HG02763 (cell line): ENCODE measurements around the gene NOC2L.
"Not testable (repeated sequence)": the region's sequence is repeated elsewhere in the genome, so short reads cannot be mapped to it uniquely, and the experiment has no call there.

Source experiments
- ATAC-seq: cut with Tn5 transposase; IDR thresholded peaks from one replicate; pipeline ENCODE4 v1.9.1; 2021; ENCODE audit warnings: mild to moderate bottlenecking, moderate library complexity; ENCODE audit not compliant: unreplicated experiment

The NOC2L gene

DNA sequence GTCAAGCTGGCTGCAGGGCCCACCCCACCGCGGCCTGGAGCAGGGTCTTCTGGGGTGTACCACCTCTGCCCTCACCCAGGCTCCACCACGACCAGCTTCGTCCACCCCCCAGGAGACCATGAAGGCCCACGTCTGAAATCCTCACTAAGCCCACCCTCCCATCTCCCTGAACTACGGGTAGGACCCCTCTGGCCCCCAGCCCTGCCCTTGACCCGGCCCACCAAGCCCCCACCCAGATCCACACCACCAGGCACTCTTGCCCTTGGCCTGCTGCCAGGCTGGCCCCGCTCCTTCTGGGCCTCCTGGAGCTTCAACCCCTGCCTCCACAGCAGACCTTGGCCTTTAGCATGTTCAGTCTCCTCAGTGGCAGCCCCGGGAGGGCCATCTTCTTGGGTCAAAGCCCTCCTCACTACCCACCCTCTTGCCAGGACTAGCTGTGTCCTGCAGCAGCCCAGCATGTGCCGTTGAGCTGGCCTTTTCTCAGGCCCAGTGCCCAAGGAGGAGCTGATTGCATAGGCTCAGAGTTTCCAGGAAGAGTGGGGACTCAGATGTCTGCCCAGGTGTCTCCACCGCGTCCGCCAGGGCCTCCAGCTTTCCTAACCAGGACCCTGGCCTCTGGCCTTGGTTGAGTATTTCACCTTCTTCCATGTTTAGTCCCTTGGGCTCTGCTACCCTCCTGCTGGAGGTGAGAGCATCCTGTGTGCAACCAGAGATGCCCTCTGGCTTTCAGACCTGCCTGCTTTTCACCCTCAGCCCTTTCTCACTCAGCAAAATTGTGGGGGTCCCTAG, 53.1 kb downstream of the NOC2L start:
- no peak for ATAC-seq

- no peak for ATAC-seq
These were observed 53.8 kb downstream of the NOC2L start for GRCh38 chr1:905071-905749.

DNA sequence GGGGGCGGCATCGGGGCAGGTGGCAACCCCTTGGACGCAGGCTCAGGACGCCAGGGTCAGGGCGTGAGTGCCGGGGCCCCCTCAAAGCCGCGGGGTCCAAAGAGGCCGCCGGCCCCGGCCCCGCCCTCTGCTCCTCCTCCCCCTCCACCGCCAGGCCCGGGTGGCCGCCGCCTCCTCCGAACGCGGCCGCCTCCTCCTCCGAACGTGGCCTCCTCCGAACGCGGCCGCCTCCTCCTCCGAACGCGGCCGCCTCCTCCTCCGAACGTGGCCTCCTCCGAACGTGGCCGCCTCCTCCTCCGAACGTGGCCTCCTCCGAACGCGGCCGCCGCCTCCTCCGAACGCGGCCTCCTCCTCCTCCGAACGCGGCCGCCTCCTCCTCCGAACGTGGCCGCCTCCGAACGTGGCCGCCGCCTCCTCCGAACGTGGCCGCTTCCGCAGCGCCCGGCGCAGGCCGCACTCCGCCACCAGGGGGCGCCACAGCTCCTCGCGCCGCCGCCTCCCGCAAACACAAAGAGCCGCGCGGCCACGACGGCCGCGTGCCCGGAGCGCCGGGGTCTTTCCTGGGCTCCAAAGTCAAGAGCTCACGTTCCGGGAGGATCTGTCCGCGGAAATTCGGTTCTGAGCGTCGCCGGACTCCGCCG, 54.6 kb downstream of the NOC2L start:
- ATAC-seq = peak; percentile 61

- ATAC-seq = no peak
These were observed 55.3 kb downstream of the NOC2L start for GRCh38 chr1:903721-904271.

DNA sequence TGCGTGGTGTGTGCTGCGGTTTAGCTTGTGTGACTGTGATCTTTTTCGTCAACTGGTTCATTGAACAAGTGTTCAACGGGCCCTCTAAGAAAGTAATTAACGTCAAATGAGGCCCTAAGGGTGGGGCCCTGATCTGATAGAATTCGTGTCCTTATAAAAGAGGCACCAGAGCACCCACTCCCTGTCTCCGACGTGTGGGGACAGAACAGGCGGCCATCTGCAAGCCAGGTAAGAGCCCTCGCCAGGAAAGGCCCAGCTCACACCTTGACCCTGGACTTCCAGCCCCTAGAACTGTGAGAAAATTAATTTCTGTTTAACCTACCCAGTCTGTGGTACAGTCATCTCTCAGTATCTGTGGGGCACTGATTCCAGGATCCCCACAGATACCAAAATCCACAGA, 55.8 kb downstream of the NOC2L start:
- no peak for ATAC-seq

- no peak for ATAC-seq
These were observed 56.3 kb downstream of the NOC2L start for GRCh38 chr1:902802-903201.

DNA sequence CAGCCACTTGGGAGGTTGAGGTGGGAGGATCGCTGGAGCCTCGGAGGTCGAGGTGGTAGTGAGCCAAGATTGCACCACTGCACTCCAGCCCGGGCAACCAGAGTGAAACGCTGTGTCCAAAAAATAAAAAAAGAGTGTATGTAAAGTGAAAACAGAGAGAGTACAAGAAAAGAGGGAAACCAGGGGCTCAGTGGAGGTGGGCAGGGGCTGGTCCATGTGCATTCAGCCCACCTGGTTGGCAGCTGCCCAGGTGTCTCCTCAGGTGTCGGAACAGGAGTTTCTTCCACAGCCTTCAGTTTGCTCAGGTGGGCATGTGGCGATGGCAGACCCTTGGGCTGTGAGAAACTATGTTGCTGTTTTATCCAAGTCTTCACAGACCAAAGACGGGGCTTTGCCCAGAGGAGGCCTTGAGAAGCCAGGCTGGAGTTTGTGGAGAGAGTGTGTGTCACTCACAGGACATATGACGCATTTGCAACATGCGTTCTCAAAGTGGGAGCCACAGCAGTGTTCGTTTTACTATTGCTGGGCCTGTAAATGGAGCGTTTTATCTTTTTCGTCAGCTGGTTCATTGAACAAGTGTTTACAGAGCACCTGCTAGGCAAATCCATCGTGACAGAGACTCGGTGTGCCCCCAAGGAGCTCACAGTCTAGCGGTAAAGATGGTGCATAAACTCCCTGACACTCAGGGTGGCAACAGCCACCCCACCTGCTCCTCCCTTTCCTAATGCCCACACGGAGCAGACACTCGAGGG, 57.8 kb downstream of the NOC2L start:
- ATAC-seq = no peak

GRCh38 chr1:899636-900317, 59.3 kb downstream of the NOC2L start:
- ATAC-seq = no peak

DNA sequence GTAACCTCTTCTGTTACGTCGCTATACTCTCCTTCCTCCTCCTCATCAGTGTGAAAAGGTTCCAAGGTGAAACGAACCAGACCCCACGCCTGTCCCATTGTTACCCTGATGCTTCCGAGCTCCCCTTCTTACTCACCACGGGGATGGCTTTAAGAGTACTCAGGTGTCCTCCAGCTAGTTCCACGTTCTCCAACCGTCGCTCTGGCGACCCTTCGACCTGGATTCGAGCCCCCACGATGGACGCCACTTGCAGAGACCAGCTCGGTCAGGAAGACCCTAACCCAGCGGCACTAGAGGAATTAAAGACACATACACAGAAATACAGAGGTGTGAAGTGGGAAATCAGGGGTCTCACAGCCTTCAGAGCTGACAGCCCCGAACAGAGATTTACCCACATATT, 61.1 kb downstream of the NOC2L start:
- not testable (repeated sequence) for ATAC-seq

DNA sequence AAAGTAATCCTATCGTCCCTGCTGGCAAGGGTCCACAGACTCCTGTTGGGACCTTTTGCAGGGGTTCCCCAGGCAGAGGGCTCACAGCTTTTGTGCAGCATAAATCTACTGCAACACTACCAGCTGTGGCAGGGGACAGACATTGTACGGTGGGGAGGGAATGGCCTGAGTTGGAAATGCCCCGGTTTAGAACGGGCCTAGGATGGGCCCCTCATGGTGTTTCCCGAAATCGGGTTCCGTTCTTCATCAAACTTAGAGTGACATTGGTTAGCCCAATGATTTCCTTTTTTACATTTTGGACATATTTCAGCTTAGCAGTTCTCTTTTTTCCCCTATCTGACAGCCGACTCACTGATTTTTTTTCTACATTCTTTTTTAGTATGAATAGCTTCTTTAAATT, 61.8 kb downstream of the NOC2L start:
- ATAC-seq = no peak
